Hepatocyte (in vitro differentiated cells): Measurements from ENCODE around the gene NUP133. TPM values are rescaled to one million over a fixed set of nuclear protein-coding genes. Genes with fewer than 3 reads are reported as not detected.

Experiments
- DNase-seq: peaks from one replicate; pipeline ENCODE4 v3.0.0-alpha.2; 2016; ENCODE audit warnings: low spot score
- H2AFZ ChIP-seq: fragments of 200-600 bp; sonication (generic); 2 replicates; pipeline ENCODE4 v1.6.0; 2016; ENCODE audit warnings: antibody characterized with exemption, mild to moderate bottlenecking
- H3K27ac ChIP-seq: fragments of 200-600 bp; sonication (generic); 2 replicates; pipeline ENCODE4 v1.5.1; 2016; ENCODE audit warnings: mild to moderate bottlenecking
- H3K27me3 ChIP-seq: fragments of 200-600 bp; sonication (generic); 2 replicates; pipeline ENCODE4 v1.6.1; 2016
- H3K36me3 ChIP-seq: fragments of 200-600 bp; sonication (generic); replicated peaks from 2 replicates; pipeline ENCODE4 v1.5.1; 2016; ENCODE audit warnings: low read depth; ENCODE audit not compliant: insufficient read depth
- H3K4me1 ChIP-seq: fragments of 200-600 bp; sonication (generic); 2 replicates; pipeline ENCODE4 v1.5.1; 2016; ENCODE audit warnings: mild to moderate bottlenecking, moderate library complexity; ENCODE audit not compliant: insufficient read depth
- H3K4me2 ChIP-seq: fragments of 200-600 bp; sonication (generic); 2 replicates; pipeline ENCODE4 v1.6.0; 2016
- H3K4me3 ChIP-seq: fragments of 200-600 bp; sonication (generic); 2 replicates; pipeline ENCODE4 v1.5.1; 2016; ENCODE audit warnings: mild to moderate bottlenecking
- H3K79me2 ChIP-seq: fragments of 200-600 bp; sonication (generic); 2 replicates; pipeline ENCODE4 v1.6.0; 2017; ENCODE audit warnings: mild to moderate bottlenecking
- H3K9me2 ChIP-seq: fragments of 200-600 bp; sonication (generic); replicated peaks from 2 replicates; pipeline ENCODE4 v1.6.0; 2017; ENCODE audit warnings: mild to moderate bottlenecking; ENCODE audit not compliant: insufficient read depth
- H3K9me3 ChIP-seq: fragments of 200-600 bp; sonication (generic); 2 replicates; pipeline ENCODE4 v1.5.1; 2016; ENCODE audit warnings: low read depth, mild to moderate bottlenecking
- H4K20me1 ChIP-seq: fragments of 200-600 bp; sonication (generic); 2 replicates; pipeline ENCODE4 v1.6.0; 2016; ENCODE audit warnings: mild to moderate bottlenecking; ENCODE audit not compliant: insufficient read depth, poor library complexity, severe bottlenecking
- CTCF ChIP-seq: fragments of 200-600 bp; sonication (generic); IDR thresholded peaks from 2 replicates; pipeline ENCODE4 v1.5.1; 2016; ENCODE audit warnings: antibody characterized with exemption, mild to moderate bottlenecking; ENCODE audit not compliant: poor library complexity
- EZH2 ChIP-seq: fragments of 200-600 bp; sonication (generic); IDR thresholded peaks from 2 replicates; pipeline ENCODE4 v1.6.1; 2016; ENCODE audit warnings: antibody characterized with exemption, mild to moderate bottlenecking, borderline replicate concordance
- EZH2phosphoT487 ChIP-seq: fragments of 200-600 bp; sonication (generic); IDR thresholded peaks from one replicate; pipeline ENCODE4 v1.6.1; 2018; ENCODE audit warnings: antibody characterized with exemption, mild to moderate bottlenecking, low read depth, moderate library complexity; ENCODE audit not compliant: unreplicated experiment, severe bottlenecking
- WGBS: methylation state at CpG from one replicate; pipeline ENCODE4 v1.1.6; 2016; ENCODE audit warnings: low lambda C conversion rate; ENCODE audit errors: missing lambda C conversion rate; 5-methylcytosine and 5-hydroxymethylcytosine counted together
- polyA plus RNA-seq: library from polyadenylated mRNA; unstranded; fragments of >200 nt; fragmentation: Nextera tagmentation; extraction: Ambion mirVana; gene quantifications from 2 replicates; pipeline ENCODE4 v1.2.1, GENCODE V29; 2016
- total RNA-seq: library from RNA; depleted of rRNA; stranded (reverse); fragments of >200 nt; gene quantifications from 2 replicates; pipeline ENCODE4 v1.2.3, GENCODE V29; 2014

NUP133 gene
- total and polyA plus RNA-seq, 2 experiments from 2014 or later = 18.8 to 33.2 TPM

GRCh38 chr1:229434005-229434640, 74.0 kb downstream of the NUP133 start, which contains the start of gene ACTA1:
TSS of gene ACTA1 (minus strand) at chr1:229434094. CDS start at chr1:229433115, 979 bp downstream.
- no peaks in the 10 kb centered on the region for H4K20me1 ChIP-seq
- DNase-seq = no peak
- 3% methylated on average over 40 of the region's 51 CpGs for WGBS
- no peaks in the 10 kb centered on the region for H3K79me2 ChIP-seq
- no peaks in the 10 kb centered on the region for H3K36me3 ChIP-seq
- no peaks in the 10 kb centered on the region for H3K9me3 ChIP-seq
- H3K9me2 ChIP-seq = no peaks in the 10 kb centered on the region
- no peak within 1 kb of the TSS for H3K4me3 ChIP-seq
- H3K27ac ChIP-seq = no peak within 1 kb of the TSS
- TF ChIP-seq EZH2phosphoT487 (no peak), CTCF (no peak), EZH2 (peak; percentile 46)
- H3K4me2 ChIP-seq = peak within 1 kb of the TSS; percentile 71
- H2AFZ ChIP-seq = no peak within 1 kb of the TSS
- H3K27me3 ChIP-seq = peaks cover 33% of the 10 kb centered on the region
- peaks cover 4% of the 10 kb centered on the region for H3K4me1 ChIP-seq

GRCh38 chr1:229433364-229434004, 74.7 kb downstream of the NUP133 start:
- H4K20me1 ChIP-seq = no peaks in the 10 kb centered on the region
- no peak for DNase-seq
- peaks cover 4% of the 10 kb centered on the region for H3K4me1 ChIP-seq
- 64% methylated on average over 19 of the region's 19 CpGs for WGBS
- peaks cover 33% of the 10 kb centered on the region for H3K27me3 ChIP-seq
- H3K9me3 ChIP-seq = no peaks in the 10 kb centered on the region
- TF ChIP-seq EZH2 (no peak), CTCF (no peak), EZH2phosphoT487 (no peak)
- no peak overlapping the region for H3K4me3 ChIP-seq
- no peak overlapping the region for H2AFZ ChIP-seq
- H3K79me2 ChIP-seq = no peaks in the 10 kb centered on the region
- H3K27ac ChIP-seq = no peak overlapping the region
- no peaks in the 10 kb centered on the region for H3K9me2 ChIP-seq
- H3K36me3 ChIP-seq = no peaks in the 10 kb centered on the region
- H3K4me2 ChIP-seq = peak overlapping the region; percentile 71

GRCh38 chr1:229432905-229433304, 75.2 kb downstream of the NUP133 start:
- H3K79me2 ChIP-seq = no peaks in the 10 kb centered on the region
- no peak overlapping the region for H3K27ac ChIP-seq
- H3K4me2 ChIP-seq = no peak overlapping the region
- H3K9me2 ChIP-seq = no peaks in the 10 kb centered on the region
- DNase-seq = no peak
- 95% methylated on average over 36 of the region's 37 CpGs for WGBS
- no peaks in the 10 kb centered on the region for H3K36me3 ChIP-seq
- H4K20me1 ChIP-seq = no peaks in the 10 kb centered on the region
- H3K27me3 ChIP-seq = peaks cover 33% of the 10 kb centered on the region
- H2AFZ ChIP-seq = no peak overlapping the region
- H3K4me3 ChIP-seq = no peak overlapping the region
- TF ChIP-seq EZH2 (no peak), EZH2phosphoT487 (no peak), CTCF (no peak)
- H3K4me1 ChIP-seq = peaks cover 4% of the 10 kb centered on the region
- H3K9me3 ChIP-seq = no peaks in the 10 kb centered on the region
